ENCODE results near the gene PLIN4.
A peak's percentile ranks its signal among the peaks of the same experiment; 100 is the strongest.

DNA sequence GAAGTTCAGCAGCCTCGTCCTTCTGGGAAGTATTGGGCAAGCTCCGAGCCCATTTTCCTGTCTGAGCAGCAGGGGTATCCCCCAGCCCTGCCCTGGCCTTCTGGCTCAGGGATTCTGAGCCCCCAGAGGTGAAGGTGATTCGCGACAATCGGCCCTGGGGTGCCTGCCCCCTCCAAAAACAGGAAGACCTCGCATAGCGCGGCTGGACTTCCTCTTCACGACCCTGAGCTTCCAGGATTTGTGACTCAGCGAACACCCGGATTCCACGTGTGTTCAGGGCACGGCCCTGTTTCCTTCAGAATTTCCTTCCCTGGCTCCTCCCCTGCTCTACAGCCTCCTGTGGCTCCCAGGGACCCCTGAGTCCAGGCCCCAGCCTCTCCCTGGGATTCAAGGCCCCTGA, 41.3 kb upstream of the PLIN4 start, which contains the start of gene SEMA6B:
- TF ChIP-seq, protein P1, sequence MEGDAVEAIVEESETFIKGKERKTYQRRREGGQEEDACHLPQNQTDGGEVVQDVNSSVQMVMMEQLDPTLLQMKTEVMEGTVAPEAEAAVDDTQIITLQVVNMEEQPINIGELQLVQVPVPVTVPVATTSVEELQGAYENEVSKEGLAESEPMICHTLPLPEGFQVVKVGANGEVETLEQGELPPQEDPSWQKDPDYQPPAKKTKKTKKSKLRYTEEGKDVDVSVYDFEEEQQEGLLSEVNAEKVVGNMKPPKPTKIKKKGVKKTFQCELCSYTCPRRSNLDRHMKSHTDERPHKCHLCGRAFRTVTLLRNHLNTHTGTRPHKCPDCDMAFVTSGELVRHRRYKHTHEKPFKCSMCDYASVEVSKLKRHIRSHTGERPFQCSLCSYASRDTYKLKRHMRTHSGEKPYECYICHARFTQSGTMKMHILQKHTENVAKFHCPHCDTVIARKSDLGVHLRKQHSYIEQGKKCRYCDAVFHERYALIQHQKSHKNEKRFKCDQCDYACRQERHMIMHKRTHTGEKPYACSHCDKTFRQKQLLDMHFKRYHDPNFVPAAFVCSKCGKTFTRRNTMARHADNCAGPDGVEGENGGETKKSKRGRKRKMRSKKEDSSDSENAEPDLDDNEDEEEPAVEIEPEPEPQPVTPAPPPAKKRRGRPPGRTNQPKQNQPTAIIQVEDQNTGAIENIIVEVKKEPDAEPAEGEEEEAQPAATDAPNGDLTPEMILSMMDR (IDR thresholded peaks at IDR 0.05) = no peak
- TF ChIP-seq POLR2AphosphoS5 (IDR thresholded peaks at IDR 0.05; ENCODE audit: insufficient read depth in 1 of 2, low read depth in 1 of 2) = peak; percentile 40 to 75
- no peak for TF ChIP-seq POLR2A (IDR thresholded peaks at IDR 0.05)

Data from vagina (tissue), 2 donors.